ENCODE data around the gene CNPPD1. TPM values are rescaled to one million over a fixed set of nuclear protein-coding genes. Genes with fewer than 3 reads are reported as not detected.

The CNPPD1 gene
- total RNA-seq, 1 donor from 2014 or later = 35.2 TPM

DNA sequence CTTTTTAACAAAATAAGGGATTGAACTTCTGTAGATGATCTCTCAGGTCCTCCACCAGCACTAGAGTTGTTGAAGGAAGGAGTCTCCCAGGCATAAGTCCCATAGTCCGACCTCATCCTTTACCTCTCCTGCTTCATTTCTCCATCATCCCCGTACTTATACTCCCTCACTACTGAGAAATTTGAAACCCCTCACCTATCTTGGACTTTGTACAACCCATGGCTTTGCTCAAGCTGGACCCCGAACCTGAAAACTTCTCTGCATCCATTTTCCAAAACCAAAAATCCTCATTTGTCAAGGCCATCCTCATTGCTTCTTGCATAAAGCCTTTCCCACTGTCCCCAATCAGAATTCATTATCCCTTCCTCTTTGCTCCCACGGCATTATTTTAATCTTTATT lies 15.6 kb downstream of the CNPPD1 start:
- DNase-seq (ENCODE audit: low read depth) = no peak

DNA sequence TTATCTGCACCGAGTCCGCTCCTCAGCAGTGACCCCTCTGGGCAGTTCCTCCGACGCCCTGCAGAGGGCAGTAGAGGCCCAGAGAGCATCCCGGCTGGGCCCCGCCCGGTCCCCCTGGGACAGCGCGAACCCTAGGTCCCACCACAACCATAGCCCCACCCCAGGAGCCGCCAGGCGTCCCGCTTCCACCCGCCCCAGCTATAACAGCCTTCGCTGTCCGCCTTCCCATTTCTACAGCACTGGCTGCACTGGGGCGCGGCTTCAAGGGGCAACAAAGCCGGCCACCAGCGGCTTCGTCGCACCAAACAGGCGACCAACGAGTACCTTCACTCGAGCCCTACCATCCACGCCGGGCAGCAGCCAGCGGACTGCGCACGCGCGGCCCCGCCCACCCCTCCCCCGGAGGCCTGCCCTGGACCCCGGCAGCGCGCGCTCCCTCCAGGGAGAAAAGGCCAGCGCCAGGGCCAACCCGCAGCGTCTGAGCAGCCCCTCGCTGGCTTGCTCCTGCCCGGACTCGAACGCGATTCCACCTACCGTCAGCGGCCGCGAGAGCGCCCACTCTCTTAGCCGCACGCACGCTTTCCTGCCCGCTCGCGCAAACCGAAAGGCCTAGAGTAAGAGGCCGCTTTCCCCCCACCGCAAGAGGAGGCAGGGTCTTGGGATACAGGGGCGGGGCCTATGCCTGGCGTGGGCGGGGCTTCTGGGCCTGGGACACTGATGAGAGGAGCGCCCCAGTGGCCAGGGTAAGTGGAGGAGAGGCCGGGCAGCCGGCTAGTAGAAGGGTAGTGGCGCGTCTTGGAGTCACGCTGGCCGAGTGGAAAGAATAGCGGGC lies 16.3 kb downstream of the CNPPD1 start, which contains the start of gene NHEJ1:
Gene NHEJ1 (minus strand): TSS at position 630 of the 832 bp plus-strand sequence. CDS start 2,453 bp downstream, outside the sequence.
- peak; percentile 95 for DNase-seq (ENCODE audit: low read depth)

DNA sequence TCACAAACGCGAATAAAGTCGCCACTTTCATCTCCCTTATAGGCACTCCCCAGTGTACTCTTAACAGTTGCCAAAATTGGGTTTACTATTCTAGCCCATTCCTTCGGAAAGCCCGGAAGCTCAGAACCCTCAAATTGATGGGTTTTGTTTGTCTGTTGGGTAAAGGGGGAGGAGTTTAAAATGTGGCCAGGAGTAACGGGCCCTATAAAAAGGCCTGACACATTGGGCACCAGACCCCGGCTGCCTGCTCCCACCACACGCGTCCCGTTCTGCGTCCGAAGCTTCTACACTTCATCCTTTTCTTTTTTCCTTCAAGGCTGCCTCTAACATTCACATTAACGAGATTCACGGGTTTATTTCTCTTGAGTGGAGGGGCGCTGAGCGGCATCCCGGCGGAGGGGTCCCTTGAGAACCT lies 16.9 kb downstream of the CNPPD1 start:
- DNase-seq (ENCODE audit: low read depth) = no peak

DNA sequence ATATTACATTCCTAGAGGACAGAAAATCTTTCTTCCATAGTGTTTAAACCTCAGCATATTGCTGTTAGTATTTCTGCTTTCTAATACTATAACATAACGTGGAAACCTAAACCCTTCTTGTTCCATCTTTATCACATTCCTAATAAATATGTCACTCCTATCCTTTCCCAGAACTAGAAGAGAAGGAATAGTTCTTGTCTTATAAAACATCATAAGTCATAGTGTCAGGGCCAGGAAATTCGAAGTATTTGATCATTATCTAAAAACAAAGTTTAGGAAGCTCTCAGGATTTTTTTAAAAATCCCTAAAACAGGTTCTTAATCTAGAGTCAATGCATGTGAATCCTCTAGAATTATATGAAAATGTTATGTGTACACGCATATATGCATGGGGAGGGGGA lies 18.1 kb downstream of the CNPPD1 start:
- DNase-seq (ENCODE audit: low read depth) = no peak

DNA sequence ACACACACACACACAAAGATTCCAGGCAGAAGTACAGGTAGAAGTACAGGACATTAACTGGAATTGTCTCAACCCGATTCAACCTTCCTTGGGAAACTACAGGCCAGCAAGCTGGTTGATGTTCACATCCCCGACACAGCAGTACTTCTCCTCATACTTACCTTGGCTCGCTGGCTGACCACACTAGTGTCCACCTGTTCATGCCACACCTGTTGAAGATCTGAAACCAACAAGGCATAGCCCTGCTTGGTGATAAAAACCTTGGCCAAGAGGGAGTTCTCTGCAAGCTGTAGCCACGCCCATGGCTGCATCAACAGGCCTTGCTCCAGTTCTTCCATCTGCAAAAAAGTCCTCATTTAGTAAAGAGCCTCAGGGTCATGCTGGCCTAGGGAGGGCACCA lies 18.7 kb downstream of the CNPPD1 start:
- DNase-seq (ENCODE audit: low read depth) = no peak

DNA sequence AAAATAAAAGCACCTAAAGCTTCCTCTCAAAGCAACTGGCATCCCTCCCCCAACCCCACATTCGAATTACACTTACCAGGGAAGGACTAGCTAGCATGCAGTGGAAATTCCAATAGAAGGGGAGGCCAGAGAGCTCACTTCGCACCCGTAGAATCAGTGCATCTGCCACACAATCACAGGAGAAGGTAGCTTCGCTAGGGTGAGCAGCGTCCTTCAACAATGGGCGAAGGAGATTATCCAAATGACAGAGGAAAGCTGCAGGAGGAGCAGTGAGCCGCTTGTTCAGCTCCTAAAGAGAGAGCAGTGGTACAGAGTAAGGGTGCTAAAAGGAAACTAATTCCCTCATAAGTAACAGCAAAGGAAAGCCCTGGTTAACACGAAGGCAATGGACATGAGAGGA lies 19.3 kb downstream of the CNPPD1 start:
- DNase-seq (ENCODE audit: low read depth) = no peak

DNA sequence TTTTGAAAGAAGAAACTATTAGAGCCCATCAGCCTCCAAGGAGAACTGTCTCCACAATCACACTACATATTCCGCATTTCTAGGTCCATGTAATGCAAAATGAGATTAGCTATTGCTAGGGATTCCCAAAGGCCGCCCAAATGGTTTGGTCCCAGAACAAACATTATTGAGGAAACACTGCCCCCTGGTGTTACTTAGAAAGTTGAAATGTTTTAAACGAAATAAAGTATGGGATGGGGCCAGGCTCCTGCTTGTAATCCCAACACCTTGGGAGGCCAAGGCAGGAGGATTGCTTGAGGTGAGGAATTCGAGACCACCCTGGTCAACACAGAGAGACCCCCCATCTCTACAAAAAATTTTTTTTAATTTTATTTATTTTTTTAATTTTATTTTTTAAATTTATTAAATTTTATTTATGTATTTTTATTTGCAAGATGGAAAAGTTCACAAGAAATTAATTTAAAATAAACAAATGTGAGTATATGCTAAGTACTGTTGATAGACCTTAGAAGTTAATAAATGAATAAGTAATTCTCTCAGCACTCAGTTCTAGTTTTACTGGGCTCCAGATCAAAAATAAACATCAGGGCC lies 21.6 kb downstream of the CNPPD1 start:
- peak; percentile 87 for DNase-seq (ENCODE audit: low read depth)

DNA sequence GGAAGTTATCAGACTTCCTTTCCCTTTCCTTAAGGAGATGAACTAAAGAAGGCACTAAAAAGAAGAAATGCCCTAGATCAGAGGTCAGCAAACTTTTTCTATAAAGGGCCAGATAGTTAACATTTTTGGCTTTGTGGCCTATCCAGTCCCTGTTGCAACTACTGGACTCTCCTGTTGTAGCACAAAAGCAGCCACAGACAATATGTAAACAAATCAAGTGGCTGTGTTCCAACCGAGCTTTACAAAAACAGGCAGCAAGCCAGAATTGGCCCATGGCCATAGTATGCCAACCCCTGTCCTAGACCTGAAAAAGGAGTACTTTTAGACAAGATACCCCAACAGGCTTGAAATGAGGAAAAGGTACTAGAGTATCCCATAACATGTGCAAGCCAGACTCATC lies 27.1 kb downstream of the CNPPD1 start:
- no peak for DNase-seq (ENCODE audit: low read depth)

DNA sequence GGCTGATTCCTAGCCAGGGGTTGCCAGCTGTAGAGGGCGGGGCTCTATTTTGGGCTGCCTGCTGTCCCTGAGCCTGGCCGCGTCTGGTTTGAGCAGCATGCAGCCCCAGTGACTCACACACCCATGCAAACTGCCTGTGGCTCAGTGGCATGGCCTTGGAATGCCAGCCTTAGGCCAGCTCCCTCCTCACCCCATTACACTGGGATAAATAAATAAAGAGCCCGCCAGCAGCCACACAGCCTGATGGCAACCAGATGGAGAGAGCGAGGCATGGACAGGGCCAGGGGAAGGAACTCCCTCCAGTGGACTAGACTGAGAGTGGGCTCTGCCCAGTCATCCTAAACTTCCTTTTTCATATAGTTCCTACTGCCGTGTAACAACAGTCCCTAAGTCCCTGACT lies 34.4 kb downstream of the CNPPD1 start:
- DNase-seq (ENCODE audit: low read depth) = peak; percentile 98

DNA sequence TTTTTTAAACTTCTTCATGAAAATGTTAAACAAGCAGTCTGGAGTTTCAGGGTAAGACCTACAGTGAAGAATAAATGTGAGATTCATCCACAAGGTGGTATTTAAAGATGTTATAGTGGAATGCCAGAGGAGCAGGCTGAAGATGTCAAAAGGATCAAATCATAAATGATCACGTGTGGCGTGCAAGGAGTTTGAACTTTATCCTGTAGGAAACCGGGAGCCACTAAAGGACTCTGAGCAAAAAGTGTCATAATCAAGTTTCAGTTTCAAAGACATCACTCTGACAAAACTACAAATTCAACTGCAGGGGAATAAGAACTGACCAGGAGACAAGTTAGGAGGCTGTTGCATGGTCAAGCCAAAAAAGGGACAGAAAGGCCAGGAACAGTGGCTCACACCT lies 36.0 kb downstream of the CNPPD1 start:
- no peak for DNase-seq (ENCODE audit: low read depth)

DNA sequence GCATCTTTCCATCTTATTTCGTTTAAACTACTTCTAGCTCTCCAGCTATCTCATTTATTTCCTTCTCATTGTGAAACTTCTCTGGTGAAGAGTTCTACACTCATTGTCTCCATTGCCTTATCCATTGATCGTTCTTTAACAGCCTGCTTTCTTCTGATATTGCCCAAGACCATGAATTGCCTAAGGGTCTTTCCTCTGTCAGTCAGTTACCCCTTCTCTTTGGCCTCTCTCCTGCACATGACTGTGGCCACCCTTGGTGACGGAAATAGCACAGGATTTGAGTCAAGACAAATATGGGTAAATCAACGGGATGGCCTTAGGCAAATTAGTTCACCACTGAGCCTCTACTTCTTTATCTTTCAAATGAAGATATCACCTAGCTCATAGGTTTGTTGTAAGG lies 42.7 kb downstream of the CNPPD1 start:
- no peak for DNase-seq (ENCODE audit: low read depth)

DNA sequence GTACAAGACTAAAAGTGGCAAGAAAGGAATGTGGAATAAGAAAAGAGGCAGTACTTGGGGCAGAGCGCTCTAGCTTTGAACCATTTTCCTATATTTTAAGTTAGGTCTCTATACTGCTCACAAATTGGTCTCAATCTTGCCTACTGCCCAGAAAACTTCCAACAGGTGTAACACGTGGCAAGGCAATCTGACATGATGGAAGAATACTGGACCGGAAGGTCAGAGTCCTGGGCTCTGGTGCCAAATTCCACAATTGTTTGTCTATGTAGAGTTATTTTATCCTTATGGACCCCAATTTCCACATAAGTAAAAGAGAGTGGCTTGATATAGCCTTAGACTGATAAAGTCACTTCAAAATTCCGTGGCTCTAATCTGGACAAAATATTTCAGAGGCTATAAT lies 45.0 kb downstream of the CNPPD1 start:
- no peak for DNase-seq (ENCODE audit: low read depth)

DNA sequence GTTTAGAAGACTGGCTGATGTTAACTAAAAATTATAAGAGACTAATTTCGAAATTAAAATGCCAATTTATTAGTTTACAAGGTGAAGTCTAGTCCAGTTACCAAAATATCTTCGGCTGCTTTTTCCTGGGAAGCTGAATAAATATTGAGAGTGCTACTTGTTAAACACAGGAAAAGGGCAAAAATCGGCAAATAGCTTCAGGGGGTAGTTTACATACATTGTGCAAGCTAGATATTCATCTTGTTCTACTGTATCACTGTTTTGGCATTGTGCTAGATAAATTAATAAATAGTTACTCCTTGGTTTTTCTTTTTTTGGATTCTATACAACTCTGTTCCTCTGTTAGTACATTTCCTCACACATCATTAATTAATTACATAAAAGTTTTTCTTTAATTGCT lies 45.4 kb downstream of the CNPPD1 start:
- DNase-seq (ENCODE audit: low read depth) = no peak

DNA sequence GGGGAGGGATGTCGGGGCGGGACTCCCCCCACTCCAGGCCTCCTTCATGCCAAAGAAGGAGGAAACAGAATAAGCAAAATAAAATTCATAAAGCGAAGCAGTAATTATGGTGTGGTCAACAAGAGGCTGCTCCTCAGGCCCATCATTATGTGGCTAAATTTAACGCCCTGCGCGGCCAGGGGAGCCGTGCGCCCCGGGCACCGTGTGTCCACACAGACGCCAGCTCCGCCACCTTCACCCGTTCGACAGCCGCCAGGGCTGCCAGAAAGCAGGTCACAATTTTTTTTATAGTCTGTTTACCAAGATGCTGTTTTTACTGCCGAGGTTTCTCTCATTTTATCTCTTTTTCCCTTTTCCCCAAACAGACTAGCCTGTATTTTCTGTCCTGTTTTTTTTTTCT lies 47.1 kb downstream of the CNPPD1 start:
- no peak for DNase-seq (ENCODE audit: low read depth)

DNA sequence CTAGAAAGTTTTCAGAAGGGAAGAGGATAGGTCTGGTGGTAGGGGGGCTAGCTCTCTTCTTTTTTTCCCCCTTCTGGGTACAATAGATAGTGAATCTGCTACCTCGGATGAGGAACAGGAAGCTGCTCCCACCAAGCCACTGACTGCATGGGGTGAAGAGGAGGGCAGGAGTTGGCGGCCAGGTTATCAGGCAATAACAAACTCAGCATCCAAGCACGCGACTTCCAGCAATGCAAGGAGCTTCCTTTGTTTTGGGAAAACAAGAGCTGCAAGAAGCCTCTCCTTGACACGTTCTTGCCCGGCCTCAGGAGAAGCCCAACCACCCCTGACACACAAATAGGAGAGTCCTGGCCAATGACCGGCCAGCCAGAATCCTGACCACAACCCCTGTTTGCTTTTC lies 48.3 kb downstream of the CNPPD1 start:
- no peak for DNase-seq (ENCODE audit: low read depth)

DNA sequence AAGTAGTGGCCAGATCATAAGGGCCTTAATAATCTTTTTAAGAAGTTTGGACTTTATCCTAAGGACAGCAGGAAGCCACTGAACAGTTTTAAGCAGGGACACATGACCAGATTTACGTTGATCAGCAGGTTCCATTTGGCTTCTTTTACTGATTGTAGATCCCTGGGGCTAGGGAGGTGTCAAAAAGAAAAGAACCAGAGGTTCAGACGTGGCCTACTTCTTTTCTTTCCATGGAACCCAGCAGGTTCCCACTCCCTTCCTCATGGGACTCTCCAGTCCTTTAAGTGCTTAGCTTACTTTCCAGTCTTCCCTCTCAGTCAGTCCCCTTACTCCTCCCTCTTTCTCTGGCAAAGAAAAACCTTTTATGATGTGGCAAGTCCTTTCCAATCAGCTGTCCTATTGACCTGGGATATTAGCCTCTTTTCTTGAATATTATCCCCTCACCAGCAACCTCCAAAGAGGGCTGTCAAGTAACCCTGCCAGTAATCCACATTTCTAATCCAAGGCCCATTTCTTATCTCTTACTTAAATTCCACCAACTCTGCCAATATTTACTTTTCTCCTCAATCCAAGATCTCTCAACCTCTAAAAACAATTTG lies 49.6 kb downstream of the CNPPD1 start:
- no peak for DNase-seq (ENCODE audit: low read depth)

DNA sequence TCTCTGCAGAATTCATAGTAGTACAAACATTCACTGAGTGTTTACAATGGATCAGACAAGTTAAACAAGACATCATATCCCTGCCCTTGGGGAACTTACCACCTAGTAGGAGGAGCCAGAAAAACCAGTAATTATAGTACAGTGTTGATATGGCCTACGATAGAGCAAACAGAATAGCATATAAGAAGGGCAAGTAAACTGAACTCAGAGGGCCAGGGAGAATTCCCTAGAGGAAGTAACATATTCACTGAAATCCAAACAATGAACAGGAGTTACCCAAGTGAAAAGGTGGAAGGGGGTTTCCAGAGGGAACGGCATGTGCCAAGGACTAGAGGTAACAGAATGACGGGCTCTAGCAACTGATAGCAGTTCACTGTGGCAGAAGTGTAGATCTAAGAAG lies 50.2 kb downstream of the CNPPD1 start:
- no peak for DNase-seq (ENCODE audit: low read depth)

DNA sequence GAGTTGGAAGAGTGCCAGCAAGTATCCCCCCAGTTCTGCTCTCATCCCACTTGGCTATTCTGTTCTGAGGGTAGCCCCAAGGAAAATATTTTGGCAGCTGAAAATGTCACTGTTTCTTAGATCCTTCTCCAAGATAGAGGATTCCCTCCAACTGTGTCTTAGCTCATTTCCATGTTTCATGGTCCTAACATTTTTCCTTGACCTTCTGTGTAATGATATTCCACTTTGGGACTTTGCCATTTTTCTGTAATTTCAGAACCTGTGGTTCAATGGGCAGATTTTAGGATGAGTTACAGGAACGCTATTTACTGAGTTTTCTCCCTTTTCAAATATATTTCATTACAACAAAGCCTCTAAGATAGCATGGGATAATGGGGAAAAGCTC lies 50.8 kb downstream of the CNPPD1 start:
- DNase-seq (ENCODE audit: low read depth) = no peak

DNA sequence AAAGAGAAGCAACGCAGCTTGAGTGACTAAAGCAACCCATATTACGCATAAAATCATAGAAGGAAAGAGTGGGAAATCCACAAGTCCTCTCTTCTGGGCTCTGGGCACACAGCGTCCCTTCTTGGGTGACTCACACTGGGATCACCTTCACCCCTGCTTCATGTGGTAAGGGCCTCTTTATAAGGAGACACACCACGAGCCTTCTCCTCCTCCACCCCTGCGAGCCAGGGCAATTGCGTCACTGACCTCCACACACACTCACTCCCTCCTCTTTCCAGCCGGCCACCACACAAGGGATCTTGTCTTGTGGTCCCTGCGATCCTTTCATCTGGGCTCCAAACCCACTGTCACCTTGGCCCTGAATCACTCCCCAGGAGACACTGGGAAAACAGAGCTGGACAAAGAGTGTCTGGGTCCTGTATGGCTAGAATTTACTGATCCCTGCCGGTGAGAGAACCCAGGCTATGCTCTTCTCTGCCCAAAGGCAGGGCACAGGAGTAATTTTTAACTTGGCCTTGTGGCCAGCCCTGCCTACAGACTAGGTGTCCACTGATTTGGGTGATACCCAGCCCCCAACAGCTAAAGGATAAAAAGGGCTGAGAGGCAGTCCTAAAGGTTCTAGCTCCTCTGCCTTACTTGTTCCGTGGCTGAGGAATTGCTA lies 51.4 kb downstream of the CNPPD1 start:
- peak; percentile 97 for DNase-seq (ENCODE audit: low read depth)

DNA sequence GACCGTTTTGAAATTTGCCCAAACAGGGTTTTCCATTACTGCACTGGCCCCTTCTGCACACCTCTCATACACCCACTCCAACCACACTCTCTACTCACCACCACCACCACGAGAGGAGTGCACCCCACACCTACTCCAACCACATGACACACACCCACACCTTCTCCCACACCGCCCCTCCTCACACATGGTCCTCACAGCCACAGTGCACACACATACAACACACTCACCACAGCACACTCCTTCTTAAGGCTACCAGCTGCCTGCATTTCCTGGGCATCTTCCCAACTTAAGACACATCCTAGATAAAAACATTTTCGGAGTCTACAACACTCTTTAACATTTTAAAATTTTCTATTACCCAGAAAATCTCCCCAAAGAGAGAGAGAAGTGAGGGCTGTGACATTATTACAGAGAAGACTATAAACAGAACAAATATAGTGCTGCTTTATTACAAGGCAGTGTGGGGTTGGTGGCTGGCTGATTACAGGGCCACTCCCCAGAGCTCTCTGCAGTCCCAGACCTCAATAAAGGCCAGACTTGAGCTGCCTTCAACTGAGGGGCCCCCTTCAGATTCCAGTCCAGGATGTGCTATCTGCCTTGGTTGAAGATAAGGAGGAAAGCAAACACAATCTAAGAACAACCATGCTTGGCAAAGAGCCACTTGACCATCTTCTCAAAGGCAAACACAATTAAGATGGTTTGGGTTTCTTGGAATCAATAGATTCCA lies 52.2 kb downstream of the CNPPD1 start:
- DNase-seq (ENCODE audit: low read depth) = peak; percentile 65
